Activated CD4-positive, alpha-beta T cell treated with anti-CD3 and anti-CD28 coated beads for 1 hour (primary cell): Measurements from ENCODE around the gene BTN3A1.
"Not testable (repeated sequence)": the region's sequence is repeated elsewhere in the genome, so short reads cannot be mapped to it uniquely, and the experiment has no call there.

Experiments used
- DNase-seq: peaks from one replicate; pipeline ENCODE4 v3.0.0-alpha.2; 2020

The BTN3A1 gene

GRCh38 chr6:26401987-26402658 lies at the start of gene BTN3A1:
TSS of gene BTN3A1 (plus strand) at chr6:26402275. CDS start at chr6:26405564, 3,289 bp downstream.
- peak; percentile 36 for DNase-seq

GRCh38 chr6:26352315-26352714 lies 49.8 kb upstream of the BTN3A1 start:
- DNase-seq, result no peak

- DNase-seq, result no peak
Observed at GRCh38 chr6:26354162-26354561, 47.9 kb upstream of the BTN3A1 start.

GRCh38 chr6:26355366-26355765 lies 46.7 kb upstream of the BTN3A1 start:
- DNase-seq, result no peak

- not testable (repeated sequence) for DNase-seq
Observed at GRCh38 chr6:26357543-26357942, 44.5 kb upstream of the BTN3A1 start.

GRCh38 chr6:26358511-26358981 lies 43.5 kb upstream of the BTN3A1 start:
- DNase-seq, result no peak

- DNase-seq, result no peak
Observed at GRCh38 chr6:26359765-26360164, 42.3 kb upstream of the BTN3A1 start.

- DNase-seq, result no peak
Observed at GRCh38 chr6:26360451-26361416, 41.3 kb upstream of the BTN3A1 start.

- no peak for DNase-seq
Observed at GRCh38 chr6:26361544-26361943, 40.5 kb upstream of the BTN3A1 start.

- no peak for DNase-seq
Observed at GRCh38 chr6:26362093-26362835, 39.8 kb upstream of the BTN3A1 start.

- DNase-seq, result no peak
Observed at GRCh38 chr6:26362836-26363220, 39.2 kb upstream of the BTN3A1 start.

GRCh38 chr6:26363882-26364701 lies 38.0 kb upstream of the BTN3A1 start:
- DNase-seq, result no peak

GRCh38 chr6:26365633-26365995 lies 36.5 kb upstream of the BTN3A1 start:
- DNase-seq, result no peak

GRCh38 chr6:26366504-26366903 lies 35.6 kb upstream of the BTN3A1 start:
- DNase-seq, result no peak

- no peak for DNase-seq
Observed at GRCh38 chr6:26367114-26367513, 35.0 kb upstream of the BTN3A1 start.

GRCh38 chr6:26371813-26372212 lies 30.3 kb upstream of the BTN3A1 start:
- DNase-seq, result not testable (repeated sequence)

- DNase-seq, result no peak
Observed at GRCh38 chr6:26372308-26373144, 29.5 kb upstream of the BTN3A1 start.

GRCh38 chr6:26375270-26375669 lies 26.8 kb upstream of the BTN3A1 start:
- DNase-seq, result no peak

- DNase-seq, result no peak
Observed at GRCh38 chr6:26377719-26378118, 24.4 kb upstream of the BTN3A1 start.

GRCh38 chr6:26378143-26378542 lies 23.9 kb upstream of the BTN3A1 start:
- DNase-seq, result not testable (repeated sequence)

- no peak for DNase-seq
Observed at GRCh38 chr6:26379292-26379691, 22.8 kb upstream of the BTN3A1 start.
